K562 (cell line): ENCODE results near the gene MTSS2. TPM values are rescaled to one million over a fixed set of nuclear protein-coding genes. Genes with fewer than 3 reads are reported as not detected.

Experiments
- ARHGAP35 ChIP-seq: fragments of 450-650 bp; IDR thresholded peaks from 2 replicates; pipeline ENCODE4 v1.6.1; 2018; ENCODE audit not compliant: partially characterized antibody
- ARID1B ChIP-seq: fragments of 450-650 bp; IDR thresholded peaks from 2 replicates; pipeline ENCODE4 v1.6.1; 2016; ENCODE audit warnings: antibody characterized with exemption, mild to moderate bottlenecking, inconsistent platforms
- CBX1 ChIP-seq: sonication (generic); IDR thresholded peaks from 2 replicates; pipeline ENCODE4 v1.6.1; 2016; ENCODE audit warnings: antibody characterized with exemption, low read depth, mild to moderate bottlenecking
- ESRRB ChIP-seq: fragments of 250-450 bp; sonication (Bioruptor Pico); IDR thresholded peaks from 2 replicates; pipeline ENCODE4 v1.5.0; 2020; ENCODE audit warnings: mild to moderate bottlenecking, moderate library complexity, borderline replicate concordance
- FUS ChIP-seq: fragments of 200-400 bp; formaldehyde crosslinking; optimal IDR thresholded peaks from 2 replicates; pipeline ENCODE3; 2017; ENCODE audit warnings: low read depth, low read length
- HNRNPL ChIP-seq: fragments of 200-400 bp; formaldehyde crosslinking; IDR thresholded peaks from 2 replicates; pipeline ENCODE4 v1.6.1; 2017; ENCODE audit warnings: low read depth, mild to moderate bottlenecking, low read length
- MTA1 ChIP-seq: fragments of 450-650 bp; IDR thresholded peaks from 2 replicates; pipeline ENCODE4 v1.6.1; 2017; ENCODE audit warnings: borderline replicate concordance
- PHB ChIP-seq: fragments of 250-450 bp; sonication (Bioruptor Pico); IDR thresholded peaks from 2 replicates; pipeline ENCODE4 v1.5.0; 2021
- POLR3A ChIP-seq: IDR thresholded peaks from 2 replicates; pipeline ENCODE4 v1.6.1; 2011; ENCODE audit warnings: borderline replicate concordance, mild to moderate bottlenecking, moderate library complexity; ENCODE audit not compliant: insufficient read length, insufficient read depth; ENCODE audit errors: extremely low read depth
- RB1 ChIP-seq: fragments of 450-650 bp; IDR thresholded peaks from 2 replicates; pipeline ENCODE4 v1.6.1; 2017; ENCODE audit warnings: low read depth, mild to moderate bottlenecking
- RNF2 ChIP-seq: sonication (generic); IDR thresholded peaks from 2 replicates; pipeline ENCODE4 v1.6.1; 2016
- SMARCA5 ChIP-seq: fragments of 450-650 bp; IDR thresholded peaks from 2 replicates; pipeline ENCODE4 v1.6.1; 2016
- STAT5A ChIP-seq: IDR thresholded peaks from 2 replicates; pipeline ENCODE4 v1.6.1; 2012; ENCODE audit warnings: low read length, inconsistent platforms, borderline replicate concordance
- TFAM ChIP-seq: fragments of 250-450 bp; sonication (Bioruptor Pico); conservative IDR thresholded peaks from 2 replicates; pipeline ENCODE4 v1.5.0; 2021; ENCODE audit warnings: mild to moderate bottlenecking, moderate library complexity
- ZBTB7A ChIP-seq: IDR thresholded peaks from 2 replicates; pipeline ENCODE4 v1.6.1; 2011; ENCODE audit warnings: low read depth, mild to moderate bottlenecking, low read length, moderate library complexity, borderline replicate concordance; ENCODE audit not compliant: control insufficient read depth
- ZNF212 ChIP-seq: fragments of 450-650 bp; formaldehyde crosslinking; IDR thresholded peaks from 2 replicates; pipeline ENCODE4 v1.4.0; 2020; ENCODE audit warnings: mild to moderate bottlenecking
- ZNF583 ChIP-seq: fragments of 250-450 bp; sonication (Bioruptor Pico); IDR thresholded peaks from 2 replicates; pipeline ENCODE4 v1.4.0; 2020
- polyA plus RNA-seq, 8 experiments: library from polyadenylated mRNA; depleted of rRNA in 4 of 8; stranded (reverse) in 5 of 8; unstranded in 3 of 8; fragments of >200 nt; fragmentation: Nextera tagmentation in 2 of 8; fragmentation: Illumina TruSeq in 1 of 8; extraction: Ambion mirVana in 2 of 8; extraction: Trizol in 1 of 8; gene quantifications; 2 replicates each; pipeline versions ENCODE4 v1.2.1 to v1.2.3, GENCODE V29; 2011 to 2014; ENCODE audit warnings: inconsistent platforms in 1 of 8, missing spikeins in 1 of 8
- total RNA-seq, 7 experiments: library from RNA; depleted of rRNA in 6 of 7; stranded (reverse); fragments of >200 nt in 6 of 7; fragmentation: Illumina TruSeq in 2 of 7; extraction: Trizol in 2 of 7; gene quantifications; 2 replicates each; pipeline versions ENCODE4 v1.2.1 to v1.2.3, GENCODE V29; 2011 to 2021; ENCODE audit warnings: low replicate concordance in 1 of 7
- TF ChIP-seq, protein P1 (sequence below), 2 experiments: IDR thresholded peaks; 2 replicates each; pipeline ENCODE4 v1.6.1; 2011; ENCODE audit warnings: borderline replicate concordance in 1 of 2, control low read depth in 1 of 2, low read depth in 1 of 2, low read length in 1 of 2, mild to moderate bottlenecking in 1 of 2, mixed read lengths in 1 of 2, moderate library complexity in 1 of 2; ENCODE audit not compliant: insufficient read depth in 1 of 2, insufficient read length in 1 of 2, poor library complexity in 1 of 2, severe bottlenecking in 1 of 2; ENCODE audit errors: extremely low read depth in 1 of 2
- TF ChIP-seq, protein P2 (sequence below): fragments of 450-650 bp; formaldehyde crosslinking; IDR thresholded peaks from 2 replicates; pipeline ENCODE4 v1.4.0; 2020; ENCODE audit warnings: mild to moderate bottlenecking, moderate library complexity
- TF ChIP-seq, protein P3 (sequence below): fragments of 250-450 bp; sonication (Bioruptor Pico); IDR thresholded peaks from 2 replicates; pipeline ENCODE4 v1.4.0; 2020
- TF ChIP-seq, protein P4 (sequence below): fragments of 250-450 bp; sonication (Bioruptor Pico); IDR thresholded peaks from 2 replicates; pipeline ENCODE4 v1.8.0; 2022; ENCODE audit warnings: moderate library complexity, mild to moderate bottlenecking, inconsistent platforms

The MTSS2 gene
- total and polyA plus RNA-seq, 9 of the 15 experiments (the other 6 are each of a cell fraction or from before 2014, with no cell fraction given): 0.11 to 60.3 (median 16.9) TPM

DNA sequence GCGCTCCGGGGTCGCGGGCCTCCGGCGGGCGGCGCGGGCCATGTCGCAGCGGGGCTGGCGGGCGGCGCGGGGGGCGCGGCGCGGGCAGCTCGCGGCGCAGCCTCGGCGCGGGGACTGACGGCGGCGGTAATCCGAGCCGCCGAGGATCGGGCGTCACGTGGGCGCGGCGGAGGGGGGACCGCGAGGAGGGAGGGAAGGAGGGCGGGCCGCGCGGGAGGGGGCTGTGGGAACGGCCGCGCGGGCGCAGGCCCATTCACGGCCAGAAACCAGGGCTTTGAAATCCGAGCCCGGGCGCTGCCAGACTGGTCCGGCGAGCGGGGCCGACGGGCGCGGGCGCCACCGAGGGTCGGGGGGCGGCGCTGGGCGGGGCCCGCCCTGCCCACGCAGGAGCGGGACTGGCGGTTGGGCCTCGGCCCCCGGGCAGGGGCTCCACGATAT lies at the start of gene MTSS2 (continued):
- TF ChIP-seq, protein P1, sequence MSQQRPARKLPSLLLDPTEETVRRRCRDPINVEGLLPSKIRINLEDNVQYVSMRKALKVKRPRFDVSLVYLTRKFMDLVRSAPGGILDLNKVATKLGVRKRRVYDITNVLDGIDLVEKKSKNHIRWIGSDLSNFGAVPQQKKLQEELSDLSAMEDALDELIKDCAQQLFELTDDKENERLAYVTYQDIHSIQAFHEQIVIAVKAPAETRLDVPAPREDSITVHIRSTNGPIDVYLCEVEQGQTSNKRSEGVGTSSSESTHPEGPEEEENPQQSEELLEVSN (IDR thresholded peaks at IDR 0.05; ENCODE audit: borderline replicate concordance in 1 of 2, extremely low read depth in 1 of 2, insufficient read depth in 1 of 2, insufficient read length in 1 of 2, low read depth in 1 of 2, low read length in 1 of 2, poor library complexity in 1 of 2, severe bottlenecking in 1 of 2): peak; percentile 8 to 75
- no peak for TF ChIP-seq ZNF212 (CRISPR knock-in tag)
- TF ChIP-seq SMARCA5: no peak
- no peak for TF ChIP-seq PHB (CRISPR knock-in tag)
- TF ChIP-seq ZBTB7A: peak; percentile 85; the same call in 1 of the 2 replicates
- no peak for TF ChIP-seq TFAM (CRISPR knock-in tag)
- TF ChIP-seq STAT5A: no peak
- TF ChIP-seq ZNF583 (CRISPR knock-in tag): no peak
- TF ChIP-seq MTA1: no peak
- no peak for TF ChIP-seq ARID1B
- TF ChIP-seq, protein P2, sequence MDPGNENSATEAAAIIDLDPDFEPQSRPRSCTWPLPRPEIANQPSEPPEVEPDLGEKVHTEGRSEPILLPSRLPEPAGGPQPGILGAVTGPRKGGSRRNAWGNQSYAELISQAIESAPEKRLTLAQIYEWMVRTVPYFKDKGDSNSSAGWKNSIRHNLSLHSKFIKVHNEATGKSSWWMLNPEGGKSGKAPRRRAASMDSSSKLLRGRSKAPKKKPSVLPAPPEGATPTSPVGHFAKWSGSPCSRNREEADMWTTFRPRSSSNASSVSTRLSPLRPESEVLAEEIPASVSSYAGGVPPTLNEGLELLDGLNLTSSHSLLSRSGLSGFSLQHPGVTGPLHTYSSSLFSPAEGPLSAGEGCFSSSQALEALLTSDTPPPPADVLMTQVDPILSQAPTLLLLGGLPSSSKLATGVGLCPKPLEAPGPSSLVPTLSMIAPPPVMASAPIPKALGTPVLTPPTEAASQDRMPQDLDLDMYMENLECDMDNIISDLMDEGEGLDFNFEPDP: no peak
- 0 out of 2 replicates have a peak, but pooled peaks have one; percentile 11 for TF ChIP-seq HNRNPL
- TF ChIP-seq, protein P3, sequence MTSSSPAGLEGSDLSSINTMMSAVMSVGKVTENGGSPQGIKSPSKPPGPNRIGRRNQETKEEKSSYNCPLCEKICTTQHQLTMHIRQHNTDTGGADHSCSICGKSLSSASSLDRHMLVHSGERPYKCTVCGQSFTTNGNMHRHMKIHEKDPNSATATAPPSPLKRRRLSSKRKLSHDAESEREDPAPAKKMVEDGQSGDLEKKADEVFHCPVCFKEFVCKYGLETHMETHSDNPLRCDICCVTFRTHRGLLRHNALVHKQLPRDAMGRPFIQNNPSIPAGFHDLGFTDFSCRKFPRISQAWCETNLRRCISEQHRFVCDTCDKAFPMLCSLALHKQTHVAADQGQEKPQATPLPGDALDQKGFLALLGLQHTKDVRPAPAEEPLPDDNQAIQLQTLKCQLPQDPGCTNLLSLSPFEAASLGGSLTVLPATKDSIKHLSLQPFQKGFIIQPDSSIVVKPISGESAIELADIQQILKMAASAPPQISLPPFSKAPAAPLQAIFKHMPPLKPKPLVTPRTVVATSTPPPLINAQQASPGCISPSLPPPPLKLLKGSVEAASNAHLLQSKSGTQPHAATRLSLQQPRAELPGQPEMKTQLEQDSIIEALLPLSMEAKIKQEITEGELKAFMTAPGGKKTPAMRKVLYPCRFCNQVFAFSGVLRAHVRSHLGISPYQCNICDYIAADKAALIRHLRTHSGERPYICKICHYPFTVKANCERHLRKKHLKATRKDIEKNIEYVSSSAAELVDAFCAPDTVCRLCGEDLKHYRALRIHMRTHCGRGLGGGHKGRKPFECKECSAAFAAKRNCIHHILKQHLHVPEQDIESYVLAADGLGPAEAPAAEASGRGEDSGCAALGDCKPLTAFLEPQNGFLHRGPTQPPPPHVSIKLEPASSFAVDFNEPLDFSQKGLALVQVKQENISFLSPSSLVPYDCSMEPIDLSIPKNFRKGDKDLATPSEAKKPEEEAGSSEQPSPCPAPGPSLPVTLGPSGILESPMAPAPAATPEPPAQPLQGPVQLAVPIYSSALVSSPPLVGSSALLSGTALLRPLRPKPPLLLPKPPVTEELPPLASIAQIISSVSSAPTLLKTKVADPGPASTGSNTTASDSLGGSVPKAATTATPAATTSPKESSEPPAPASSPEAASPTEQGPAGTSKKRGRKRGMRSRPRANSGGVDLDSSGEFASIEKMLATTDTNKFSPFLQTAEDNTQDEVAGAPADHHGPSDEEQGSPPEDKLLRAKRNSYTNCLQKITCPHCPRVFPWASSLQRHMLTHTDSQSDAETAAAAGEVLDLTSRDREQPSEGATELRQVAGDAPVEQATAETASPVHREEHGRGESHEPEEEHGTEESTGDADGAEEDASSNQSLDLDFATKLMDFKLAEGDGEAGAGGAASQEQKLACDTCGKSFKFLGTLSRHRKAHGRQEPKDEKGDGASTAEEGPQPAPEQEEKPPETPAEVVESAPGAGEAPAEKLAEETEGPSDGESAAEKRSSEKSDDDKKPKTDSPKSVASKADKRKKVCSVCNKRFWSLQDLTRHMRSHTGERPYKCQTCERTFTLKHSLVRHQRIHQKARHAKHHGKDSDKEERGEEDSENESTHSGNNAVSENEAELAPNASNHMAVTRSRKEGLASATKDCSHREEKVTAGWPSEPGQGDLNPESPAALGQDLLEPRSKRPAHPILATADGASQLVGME (CRISPR knock-in tag): no peak
- TF ChIP-seq FUS: no peak
- TF ChIP-seq, protein P4, sequence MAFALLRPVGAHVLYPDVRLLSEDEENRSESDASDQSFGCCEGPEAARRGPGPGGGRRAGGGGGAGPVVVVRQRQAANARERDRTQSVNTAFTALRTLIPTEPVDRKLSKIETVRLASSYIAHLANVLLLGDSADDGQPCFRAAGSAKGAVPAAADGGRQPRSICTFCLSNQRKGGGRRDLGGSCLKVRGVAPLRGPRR: no peak
- no peak for TF ChIP-seq ESRRB (CRISPR knock-in tag)
- no peak for TF ChIP-seq RNF2
- TF ChIP-seq RB1: peak; percentile 37; the same call in 1 of the 2 replicates
- TF ChIP-seq POLR3A: no peak
- TF ChIP-seq ARHGAP35: no peak
- peak; percentile 18; the same call in 1 of the 2 replicates for TF ChIP-seq CBX1
